Measurements from ENCODE around the gene NQO2.

NQO2 gene

DNA sequence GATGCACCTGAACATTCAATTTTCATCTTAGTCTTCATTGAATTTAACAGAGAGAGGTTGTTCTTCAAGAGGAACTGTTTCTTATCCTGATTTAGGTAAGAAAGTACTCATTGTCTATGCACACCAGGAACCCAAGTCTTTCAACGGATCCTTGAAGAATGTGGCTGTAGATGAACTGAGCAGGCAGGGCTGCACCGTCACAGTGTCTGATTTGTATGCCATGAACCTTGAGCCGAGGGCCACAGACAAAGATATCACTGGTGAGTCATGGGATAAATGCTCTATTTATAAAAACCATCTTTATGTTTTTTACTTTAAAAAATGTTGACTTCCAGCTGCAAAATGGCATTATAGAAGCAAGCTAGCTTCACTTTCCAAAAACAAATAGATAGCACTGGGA is 10.2 kb downstream of the NQO2 start:
- no peak overlapping the region for H3K4me3 ChIP-seq (ENCODE audit: low read depth, low read length)
- TF ChIP-seq, protein P1, sequence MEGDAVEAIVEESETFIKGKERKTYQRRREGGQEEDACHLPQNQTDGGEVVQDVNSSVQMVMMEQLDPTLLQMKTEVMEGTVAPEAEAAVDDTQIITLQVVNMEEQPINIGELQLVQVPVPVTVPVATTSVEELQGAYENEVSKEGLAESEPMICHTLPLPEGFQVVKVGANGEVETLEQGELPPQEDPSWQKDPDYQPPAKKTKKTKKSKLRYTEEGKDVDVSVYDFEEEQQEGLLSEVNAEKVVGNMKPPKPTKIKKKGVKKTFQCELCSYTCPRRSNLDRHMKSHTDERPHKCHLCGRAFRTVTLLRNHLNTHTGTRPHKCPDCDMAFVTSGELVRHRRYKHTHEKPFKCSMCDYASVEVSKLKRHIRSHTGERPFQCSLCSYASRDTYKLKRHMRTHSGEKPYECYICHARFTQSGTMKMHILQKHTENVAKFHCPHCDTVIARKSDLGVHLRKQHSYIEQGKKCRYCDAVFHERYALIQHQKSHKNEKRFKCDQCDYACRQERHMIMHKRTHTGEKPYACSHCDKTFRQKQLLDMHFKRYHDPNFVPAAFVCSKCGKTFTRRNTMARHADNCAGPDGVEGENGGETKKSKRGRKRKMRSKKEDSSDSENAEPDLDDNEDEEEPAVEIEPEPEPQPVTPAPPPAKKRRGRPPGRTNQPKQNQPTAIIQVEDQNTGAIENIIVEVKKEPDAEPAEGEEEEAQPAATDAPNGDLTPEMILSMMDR (IDR thresholded peaks at IDR 0.05; ENCODE audit: low read depth, low read length) = no peak

DNA sequence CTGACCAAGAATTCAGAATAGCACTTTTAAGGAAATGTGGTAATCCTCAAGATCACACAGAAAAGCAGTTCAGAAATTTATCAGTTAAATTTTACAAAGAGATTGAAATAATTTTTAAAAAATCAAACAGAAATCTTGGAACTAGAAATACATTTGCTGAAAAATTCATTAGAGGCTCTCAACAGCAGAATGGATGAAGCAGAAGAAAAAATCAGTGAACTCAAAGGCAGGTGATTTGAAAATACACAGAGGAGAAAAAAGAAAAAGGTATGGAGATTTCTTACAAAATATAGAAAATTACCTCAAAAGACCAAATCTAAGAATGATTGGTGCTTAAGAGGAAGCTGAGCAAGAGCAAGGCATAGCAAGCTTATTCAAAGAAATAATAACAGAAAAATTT is 11.5 kb downstream of the NQO2 start:
- H3K4me3 ChIP-seq (ENCODE audit: low read depth, low read length) = no peak overlapping the region
- TF ChIP-seq, protein P1 (IDR thresholded peaks at IDR 0.05; ENCODE audit: low read depth, low read length) = no peak

DNA sequence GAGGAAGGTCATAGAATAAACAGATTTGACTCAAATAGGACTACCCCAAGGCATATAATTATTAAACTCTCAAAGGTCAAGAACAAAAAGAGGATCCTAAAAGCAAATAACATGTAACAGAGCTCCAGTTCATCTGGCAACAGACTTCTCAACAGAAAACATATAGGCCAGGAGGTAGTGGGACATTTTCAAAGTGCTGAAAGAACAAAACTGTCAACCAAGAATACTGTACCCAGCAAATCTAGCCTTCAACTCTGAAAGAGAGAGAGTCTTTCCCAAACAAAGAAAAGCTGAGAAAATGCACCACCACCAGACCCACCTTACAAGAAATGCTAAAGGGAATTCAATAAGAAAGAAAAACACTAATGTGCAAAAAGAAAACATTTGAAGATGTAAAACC is 11.9 kb downstream of the NQO2 start:
- TF ChIP-seq, protein P1 (IDR thresholded peaks at IDR 0.05; ENCODE audit: low read depth, low read length) = no peak
- no peak overlapping the region for H3K4me3 ChIP-seq (ENCODE audit: low read depth, low read length)

DNA sequence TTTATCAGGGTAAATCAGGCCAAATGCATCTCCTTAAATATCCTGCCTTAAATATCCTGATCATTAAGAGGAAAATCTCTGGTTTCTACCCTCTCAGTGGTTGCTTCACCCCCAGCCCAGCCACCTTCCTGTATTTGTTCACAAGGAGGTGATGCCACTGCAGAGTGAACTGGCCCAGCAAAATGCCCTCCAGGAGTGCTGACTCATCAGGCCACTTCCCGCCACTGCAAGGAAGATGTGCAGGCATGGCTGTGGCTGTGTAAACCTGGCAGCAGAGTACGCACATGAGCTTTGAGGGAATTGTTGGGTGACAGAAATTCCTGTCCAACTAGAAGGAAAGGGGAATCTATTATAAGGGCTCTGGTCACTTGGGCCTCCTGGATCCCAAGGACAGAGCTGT is 13.8 kb downstream of the NQO2 start:
- H3K4me3 ChIP-seq (ENCODE audit: low read depth, low read length) = no peak overlapping the region
- TF ChIP-seq, protein P1 (IDR thresholded peaks at IDR 0.05; ENCODE audit: low read depth, low read length) = no peak

GRCh38 chr6:3013901-3014674 is 14.4 kb downstream of the NQO2 start:
- TF ChIP-seq, protein P1 (IDR thresholded peaks at IDR 0.05; ENCODE audit: low read depth, low read length) = no peak
- H3K4me3 ChIP-seq (ENCODE audit: low read depth, low read length) = no peak overlapping the region

GRCh38 chr6:3014675-3015066 is 15.0 kb downstream of the NQO2 start:
- TF ChIP-seq, protein P1 (IDR thresholded peaks at IDR 0.05; ENCODE audit: low read depth, low read length) = no peak
- H3K4me3 ChIP-seq (ENCODE audit: low read depth, low read length) = no peak overlapping the region

- H3K4me3 ChIP-seq (ENCODE audit: low read depth, low read length) = no peak overlapping the region
- TF ChIP-seq, protein P1 (IDR thresholded peaks at IDR 0.05; ENCODE audit: low read depth, low read length) = no peak
Measured at GRCh38 chr6:3015144-3015543, 15.4 kb downstream of the NQO2 start.

Data from WI38 (cell line).